SK-N-SH treated with all-trans-retinoic acid at 6 μM for 48 hours (cell line): Measurements from ENCODE around the gene PRMT3.

Experiments used
- ATAC-seq: fragments of 200-7000 bp; cut with Tn5 transposase; 3 replicates; pipeline ENCODE4 v1.9.1; 2020; ENCODE audit warnings: mild to moderate bottlenecking, moderate library complexity
- ARNTL ChIP-seq: fragments of 450-650 bp; formaldehyde crosslinking; IDR thresholded peaks from 2 replicates; pipeline ENCODE4 v1.5.0; 2020; ENCODE audit warnings: low read depth, mild to moderate bottlenecking, moderate library complexity, borderline replicate concordance
- BACH2 ChIP-seq: fragments of 250-450 bp; sonication (Bioruptor Pico); IDR thresholded peaks from 2 replicates; pipeline ENCODE4 v1.9.0; 2021; ENCODE audit warnings: mild to moderate bottlenecking, borderline replicate concordance
- CSDC2 ChIP-seq: fragments of 250-450 bp; sonication (Bioruptor Pico); IDR thresholded peaks from 2 replicates; pipeline ENCODE4 v1.5.0; 2020; ENCODE audit warnings: mild to moderate bottlenecking, moderate library complexity
- ESRRG ChIP-seq: fragments of 250-450 bp; sonication (Bioruptor Pico); IDR thresholded peaks from 2 replicates; pipeline ENCODE4 v1.6.1; 2021; ENCODE audit warnings: mild to moderate bottlenecking
- GLIS3 ChIP-seq: fragments of 250-450 bp; sonication (Bioruptor Pico); IDR thresholded peaks from 2 replicates; pipeline ENCODE4 v1.5.0; 2020; ENCODE audit warnings: mild to moderate bottlenecking, moderate library complexity
- OSR1 ChIP-seq: fragments of 250-450 bp; sonication (Bioruptor Pico); IDR thresholded peaks from 2 replicates; pipeline ENCODE4 v1.8.0; 2022; ENCODE audit warnings: moderate library complexity, mild to moderate bottlenecking, inconsistent platforms
- PPARA ChIP-seq: fragments of 250-450 bp; sonication (Bioruptor Pico); IDR thresholded peaks from 2 replicates; pipeline ENCODE4 v1.5.0; 2020; ENCODE audit warnings: mild to moderate bottlenecking, borderline replicate concordance
- SNAI2 ChIP-seq: fragments of 250-450 bp; sonication (Bioruptor Pico); IDR thresholded peaks from 2 replicates; pipeline ENCODE4 v1.5.0; 2020; ENCODE audit warnings: mild to moderate bottlenecking, moderate library complexity
- TCF4 ChIP-seq: fragments of 250-450 bp; sonication (Bioruptor Pico); IDR thresholded peaks from 2 replicates; pipeline ENCODE4 v1.8.0; 2021; ENCODE audit warnings: mild to moderate bottlenecking, moderate library complexity, borderline replicate concordance
- TOX ChIP-seq: fragments of 250-450 bp; sonication (Bioruptor Pico); IDR thresholded peaks from 2 replicates; pipeline ENCODE4 v1.8.0; 2021; ENCODE audit warnings: mild to moderate bottlenecking, moderate library complexity, borderline replicate concordance
- ZFP3 ChIP-seq: fragments of 250-450 bp; sonication (Bioruptor Pico); IDR thresholded peaks from 2 replicates; pipeline ENCODE4 v1.5.0; 2020; ENCODE audit warnings: mild to moderate bottlenecking, moderate library complexity
- ZFP30 ChIP-seq: fragments of 450-650 bp; formaldehyde crosslinking; IDR thresholded peaks from 2 replicates; pipeline ENCODE4 v1.5.0; 2022; ENCODE audit warnings: mild to moderate bottlenecking, moderate library complexity
- ZNF8 ChIP-seq: fragments of 450-650 bp; formaldehyde crosslinking; IDR thresholded peaks from 2 replicates; pipeline ENCODE4 v1.5.0; 2020; ENCODE audit warnings: mild to moderate bottlenecking, moderate library complexity
- TF ChIP-seq, protein P1 (sequence below): fragments of 250-450 bp; sonication (Bioruptor Pico); IDR thresholded peaks from 2 replicates; pipeline ENCODE4 v1.5.0; 2020; ENCODE audit warnings: mild to moderate bottlenecking, moderate library complexity
- TF ChIP-seq, protein P2 (sequence below): fragments of 250-450 bp; sonication (Bioruptor Pico); IDR thresholded peaks from 2 replicates; pipeline ENCODE4 v1.8.0; 2020; ENCODE audit warnings: mild to moderate bottlenecking, moderate library complexity, borderline replicate concordance
- TF ChIP-seq, protein P3 (sequence below): fragments of 250-450 bp; sonication (Bioruptor Pico); IDR thresholded peaks from 2 replicates; pipeline ENCODE4 v1.8.0; 2021; ENCODE audit warnings: low read depth, mild to moderate bottlenecking, moderate library complexity, borderline replicate concordance

The PRMT3 gene

DNA sequence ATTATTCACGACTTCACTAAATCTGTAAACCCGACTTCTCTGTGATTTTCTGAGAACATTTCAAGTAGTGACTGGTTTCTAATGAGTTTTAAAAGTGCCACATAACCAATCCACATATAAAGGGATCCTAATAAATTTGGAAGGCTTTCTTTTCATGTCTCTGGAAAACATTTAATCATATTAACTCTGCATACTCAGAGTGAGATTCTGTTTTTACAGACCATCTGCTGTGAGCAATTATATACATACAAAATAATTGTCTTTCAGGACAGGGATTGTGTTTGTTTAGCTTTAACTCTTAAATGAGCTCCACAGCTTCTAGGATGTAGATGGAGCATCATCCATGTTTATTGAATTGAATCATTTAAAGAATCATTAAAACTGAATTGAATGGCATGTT is 65.1 kb downstream of the PRMT3 start:
- no peak for ATAC-seq
- no peak for TF ChIP-seq ESRRG (CRISPR knock-in tag)
- no peak for TF ChIP-seq ARNTL
- TF ChIP-seq PPARA (CRISPR knock-in tag): no peak
- no peak for TF ChIP-seq CSDC2
- TF ChIP-seq, protein P1, sequence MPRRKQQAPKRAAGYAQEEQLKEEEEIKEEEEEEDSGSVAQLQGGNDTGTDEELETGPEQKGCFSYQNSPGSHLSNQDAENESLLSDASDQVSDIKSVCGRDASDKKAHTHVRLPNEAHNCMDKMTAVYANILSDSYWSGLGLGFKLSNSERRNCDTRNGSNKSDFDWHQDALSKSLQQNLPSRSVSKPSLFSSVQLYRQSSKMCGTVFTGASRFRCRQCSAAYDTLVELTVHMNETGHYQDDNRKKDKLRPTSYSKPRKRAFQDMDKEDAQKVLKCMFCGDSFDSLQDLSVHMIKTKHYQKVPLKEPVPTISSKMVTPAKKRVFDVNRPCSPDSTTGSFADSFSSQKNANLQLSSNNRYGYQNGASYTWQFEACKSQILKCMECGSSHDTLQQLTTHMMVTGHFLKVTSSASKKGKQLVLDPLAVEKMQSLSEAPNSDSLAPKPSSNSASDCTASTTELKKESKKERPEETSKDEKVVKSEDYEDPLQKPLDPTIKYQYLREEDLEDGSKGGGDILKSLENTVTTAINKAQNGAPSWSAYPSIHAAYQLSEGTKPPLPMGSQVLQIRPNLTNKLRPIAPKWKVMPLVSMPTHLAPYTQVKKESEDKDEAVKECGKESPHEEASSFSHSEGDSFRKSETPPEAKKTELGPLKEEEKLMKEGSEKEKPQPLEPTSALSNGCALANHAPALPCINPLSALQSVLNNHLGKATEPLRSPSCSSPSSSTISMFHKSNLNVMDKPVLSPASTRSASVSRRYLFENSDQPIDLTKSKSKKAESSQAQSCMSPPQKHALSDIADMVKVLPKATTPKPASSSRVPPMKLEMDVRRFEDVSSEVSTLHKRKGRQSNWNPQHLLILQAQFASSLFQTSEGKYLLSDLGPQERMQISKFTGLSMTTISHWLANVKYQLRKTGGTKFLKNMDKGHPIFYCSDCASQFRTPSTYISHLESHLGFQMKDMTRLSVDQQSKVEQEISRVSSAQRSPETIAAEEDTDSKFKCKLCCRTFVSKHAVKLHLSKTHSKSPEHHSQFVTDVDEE (CRISPR knock-in tag): peak; percentile 19; the same call in 1 of the 2 replicates
- TF ChIP-seq TOX: no peak
- TF ChIP-seq ZFP30 (CRISPR knock-in tag): no peak
- no peak for TF ChIP-seq ZFP3 (CRISPR knock-in tag)
- TF ChIP-seq TCF4 (CRISPR knock-in tag): peak; percentile 73; the same call in 1 of the 2 replicates
- TF ChIP-seq, protein P2, sequence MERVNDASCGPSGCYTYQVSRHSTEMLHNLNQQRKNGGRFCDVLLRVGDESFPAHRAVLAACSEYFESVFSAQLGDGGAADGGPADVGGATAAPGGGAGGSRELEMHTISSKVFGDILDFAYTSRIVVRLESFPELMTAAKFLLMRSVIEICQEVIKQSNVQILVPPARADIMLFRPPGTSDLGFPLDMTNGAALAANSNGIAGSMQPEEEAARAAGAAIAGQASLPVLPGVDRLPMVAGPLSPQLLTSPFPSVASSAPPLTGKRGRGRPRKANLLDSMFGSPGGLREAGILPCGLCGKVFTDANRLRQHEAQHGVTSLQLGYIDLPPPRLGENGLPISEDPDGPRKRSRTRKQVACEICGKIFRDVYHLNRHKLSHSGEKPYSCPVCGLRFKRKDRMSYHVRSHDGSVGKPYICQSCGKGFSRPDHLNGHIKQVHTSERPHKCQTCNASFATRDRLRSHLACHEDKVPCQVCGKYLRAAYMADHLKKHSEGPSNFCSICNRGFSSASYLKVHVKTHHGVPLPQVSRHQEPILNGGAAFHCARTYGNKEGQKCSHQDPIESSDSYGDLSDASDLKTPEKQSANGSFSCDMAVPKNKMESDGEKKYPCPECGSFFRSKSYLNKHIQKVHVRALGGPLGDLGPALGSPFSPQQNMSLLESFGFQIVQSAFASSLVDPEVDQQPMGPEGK (CRISPR knock-in tag): no peak
- no peak for TF ChIP-seq GLIS3 (CRISPR knock-in tag)
- TF ChIP-seq, protein P3, sequence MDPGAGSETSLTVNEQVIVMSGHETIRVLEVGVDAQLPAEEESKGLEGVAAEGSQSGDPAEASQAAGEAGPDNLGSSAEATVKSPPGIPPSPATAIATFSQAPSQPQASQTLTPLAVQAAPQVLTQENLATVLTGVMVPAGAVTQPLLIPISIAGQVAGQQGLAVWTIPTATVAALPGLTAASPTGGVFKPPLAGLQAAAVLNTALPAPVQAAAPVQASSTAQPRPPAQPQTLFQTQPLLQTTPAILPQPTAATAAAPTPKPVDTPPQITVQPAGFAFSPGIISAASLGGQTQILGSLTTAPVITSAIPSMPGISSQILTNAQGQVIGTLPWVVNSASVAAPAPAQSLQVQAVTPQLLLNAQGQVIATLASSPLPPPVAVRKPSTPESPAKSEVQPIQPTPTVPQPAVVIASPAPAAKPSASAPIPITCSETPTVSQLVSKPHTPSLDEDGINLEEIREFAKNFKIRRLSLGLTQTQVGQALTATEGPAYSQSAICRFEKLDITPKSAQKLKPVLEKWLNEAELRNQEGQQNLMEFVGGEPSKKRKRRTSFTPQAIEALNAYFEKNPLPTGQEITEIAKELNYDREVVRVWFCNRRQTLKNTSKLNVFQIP: no peak
- TF ChIP-seq ZNF8 (CRISPR knock-in tag): no peak
- no peak for TF ChIP-seq OSR1 (CRISPR knock-in tag)
- TF ChIP-seq SNAI2 (CRISPR knock-in tag): no peak
- no peak for TF ChIP-seq BACH2 (CRISPR knock-in tag)

DNA sequence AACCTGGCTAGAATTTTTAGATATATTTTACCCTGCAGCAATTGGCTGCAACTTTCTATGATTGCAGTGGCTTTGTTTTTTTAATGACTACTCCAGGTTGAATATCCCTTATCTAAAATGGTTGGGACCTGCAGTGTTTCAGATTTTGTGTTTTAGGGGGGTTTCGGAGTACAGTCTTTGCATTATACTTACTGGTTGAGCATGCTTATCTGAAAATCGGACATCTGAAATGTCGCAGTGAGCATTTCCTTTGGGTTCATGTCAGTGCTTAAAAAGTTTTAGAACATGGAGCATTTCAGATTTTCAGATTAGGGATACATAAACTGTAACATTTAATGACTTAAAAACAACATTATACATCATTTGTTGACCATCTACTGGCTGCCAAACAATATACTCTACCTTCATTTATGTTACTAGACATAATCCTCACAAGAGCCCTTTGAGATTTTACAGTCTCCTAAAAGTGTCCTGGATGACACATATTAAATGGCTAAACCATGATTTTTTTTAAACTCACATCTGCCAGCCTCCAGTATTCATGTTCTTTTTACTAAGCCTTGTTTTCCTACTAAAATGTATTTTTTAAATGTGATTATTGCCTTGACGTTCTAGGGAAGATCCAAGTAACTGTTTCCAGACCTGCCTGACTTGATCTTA is 66.3 kb downstream of the PRMT3 start:
- peak; percentile 59 for TF ChIP-seq TCF4 (CRISPR knock-in tag)
- TF ChIP-seq, protein P1 (CRISPR knock-in tag): peak; percentile 64; the same call in 1 of the 2 replicates
- TF ChIP-seq, protein P3: no peak

DNA sequence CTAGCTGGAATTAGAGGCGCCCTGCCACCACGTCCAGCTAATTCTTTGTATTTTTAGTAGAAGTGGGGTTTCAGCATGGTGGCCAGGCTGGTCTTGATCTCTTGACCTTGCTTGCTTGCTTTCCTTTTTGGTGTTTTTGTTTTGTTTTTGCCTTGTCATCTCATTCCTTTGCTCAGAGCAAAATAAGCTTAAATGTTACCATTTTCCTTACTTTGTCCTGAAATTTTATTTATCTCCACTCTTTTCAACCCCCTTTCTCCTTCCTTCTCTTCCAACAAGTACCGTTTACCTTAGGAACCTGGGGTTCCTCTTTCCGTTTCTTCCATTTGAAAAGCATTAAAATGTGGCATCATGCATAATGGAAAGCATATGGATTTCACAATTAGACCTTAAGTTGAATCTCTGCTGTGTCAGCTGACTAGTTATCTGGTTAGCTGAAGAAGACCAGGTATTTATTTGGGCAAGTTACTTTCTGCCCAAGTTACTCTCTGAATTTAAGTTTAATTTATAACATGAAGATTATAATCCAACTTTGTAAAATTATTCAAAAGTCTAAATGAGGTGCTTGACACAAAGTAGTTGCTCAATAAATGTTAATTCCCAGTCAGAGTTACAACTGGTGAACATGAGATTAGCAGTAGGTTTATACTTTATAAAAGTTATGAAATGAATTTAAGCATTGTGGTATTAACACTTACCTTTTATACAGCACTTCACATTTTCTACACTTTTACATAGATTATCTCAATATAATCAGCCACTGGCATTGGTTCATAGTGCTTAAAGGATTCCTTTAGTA is 69.7 kb downstream of the PRMT3 start:
- ATAC-seq: no peak
- TF ChIP-seq TOX (no peak), GLIS3 (CRISPR knock-in tag) (no peak)

More for the DNA sequence above, 66.3 kb downstream of the PRMT3 start:
- no peak for ATAC-seq
